NT2/D1 (cell line): Measurements from ENCODE around the gene TPI1.

ENCODE experiments used
- DNase-seq: peaks from one replicate; pipeline ENCODE4 v3.0.0-alpha.2; 2011; ENCODE audit warnings: low read depth, low spot score
- H3K27me3 ChIP-seq: 2 replicates; pipeline ENCODE4 v1.6.0; 2011; ENCODE audit warnings: mild to moderate bottlenecking; ENCODE audit not compliant: insufficient read length, insufficient read depth
- H3K36me3 ChIP-seq: 2 replicates; pipeline ENCODE4 v1.6.1; 2011; ENCODE audit warnings: mild to moderate bottlenecking, low read length, mixed read lengths; ENCODE audit not compliant: insufficient read depth, insufficient read length
- H3K4me1 ChIP-seq: 2 replicates; pipeline ENCODE4 v1.5.1; 2011; ENCODE audit not compliant: insufficient read depth, insufficient read length
- H3K4me3 ChIP-seq: 2 replicates; pipeline ENCODE4 v1.5.1; 2011; ENCODE audit warnings: low read depth; ENCODE audit not compliant: insufficient read length
- H3K9ac ChIP-seq: 2 replicates; pipeline ENCODE4 v1.6.0; 2011; ENCODE audit warnings: low read depth; ENCODE audit not compliant: insufficient read length
- H3K9me3 ChIP-seq: 2 replicates; pipeline ENCODE4 v1.5.1; 2011; ENCODE audit warnings: mild to moderate bottlenecking, low read length; ENCODE audit not compliant: insufficient read depth
- SUZ12 ChIP-seq: IDR thresholded peaks from 2 replicates; pipeline ENCODE4 v1.6.1; 2011; ENCODE audit not compliant: insufficient read length, insufficient read depth; ENCODE audit errors: extremely low read depth
- YY1 ChIP-seq: IDR thresholded peaks from 2 replicates; pipeline ENCODE4 v1.6.1; 2011; ENCODE audit not compliant: insufficient read length, insufficient read depth
- ZNF274 ChIP-seq: IDR thresholded peaks from 2 replicates; pipeline ENCODE4 v1.6.1; 2011; ENCODE audit warnings: mild to moderate bottlenecking, low read depth, low read length

Gene TPI1

DNA sequence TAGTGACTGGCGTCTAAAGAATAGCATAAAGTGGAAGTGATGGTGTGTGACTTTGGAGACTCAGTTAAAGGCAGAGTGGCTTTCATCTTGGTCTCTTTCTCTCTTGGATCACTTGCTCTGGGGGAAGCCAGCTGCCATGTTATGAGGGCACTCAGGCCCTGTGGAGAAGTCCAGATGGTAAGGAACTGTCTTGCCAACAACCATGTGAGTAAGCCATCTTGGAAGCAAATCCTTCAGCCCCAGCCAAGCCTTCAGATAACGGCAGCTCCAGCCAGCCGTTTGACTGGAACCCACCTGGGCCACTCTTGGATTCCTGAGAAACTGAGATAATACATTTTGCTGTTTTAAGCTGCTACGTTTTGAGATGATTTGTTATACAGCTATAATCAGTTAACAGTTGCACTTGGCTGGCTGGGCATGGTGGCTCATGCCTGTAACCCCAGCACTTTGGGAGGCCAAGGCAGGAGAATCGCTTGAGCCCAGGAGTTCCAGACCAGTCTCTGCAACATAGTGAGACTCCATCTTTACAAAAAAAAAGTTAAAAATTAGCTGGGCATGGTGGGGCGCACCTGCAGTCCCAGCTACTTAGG, 29.6 kb downstream of the TPI1 start:
- no peak overlapping the region for H3K4me3 ChIP-seq
- no peak for DNase-seq
- no peaks in the 10 kb centered on the region for H3K36me3 ChIP-seq
- H3K9me3 ChIP-seq: no peaks in the 10 kb centered on the region
- H3K9ac ChIP-seq: no peak overlapping the region
- H3K4me1 ChIP-seq: no peaks in the 10 kb centered on the region
- no peak for TF ChIP-seq ZNF274
- TF ChIP-seq YY1: no peak
- no peak for TF ChIP-seq SUZ12
- no peaks in the 10 kb centered on the region for H3K27me3 ChIP-seq

- no peaks in the 10 kb centered on the region for H3K36me3 ChIP-seq
- no peak for DNase-seq
- H3K4me1 ChIP-seq: peaks cover 5% of the 10 kb centered on the region
- no peak overlapping the region for H3K9ac ChIP-seq
- no peak for TF ChIP-seq SUZ12
- no peak for TF ChIP-seq ZNF274
- TF ChIP-seq YY1: no peak
- H3K9me3 ChIP-seq: no peaks in the 10 kb centered on the region
- H3K4me3 ChIP-seq: no peak overlapping the region
- H3K27me3 ChIP-seq: no peaks in the 10 kb centered on the region
Measured at GRCh38 chr12:6899427-6899826, 32.1 kb downstream of the TPI1 start.

DNA sequence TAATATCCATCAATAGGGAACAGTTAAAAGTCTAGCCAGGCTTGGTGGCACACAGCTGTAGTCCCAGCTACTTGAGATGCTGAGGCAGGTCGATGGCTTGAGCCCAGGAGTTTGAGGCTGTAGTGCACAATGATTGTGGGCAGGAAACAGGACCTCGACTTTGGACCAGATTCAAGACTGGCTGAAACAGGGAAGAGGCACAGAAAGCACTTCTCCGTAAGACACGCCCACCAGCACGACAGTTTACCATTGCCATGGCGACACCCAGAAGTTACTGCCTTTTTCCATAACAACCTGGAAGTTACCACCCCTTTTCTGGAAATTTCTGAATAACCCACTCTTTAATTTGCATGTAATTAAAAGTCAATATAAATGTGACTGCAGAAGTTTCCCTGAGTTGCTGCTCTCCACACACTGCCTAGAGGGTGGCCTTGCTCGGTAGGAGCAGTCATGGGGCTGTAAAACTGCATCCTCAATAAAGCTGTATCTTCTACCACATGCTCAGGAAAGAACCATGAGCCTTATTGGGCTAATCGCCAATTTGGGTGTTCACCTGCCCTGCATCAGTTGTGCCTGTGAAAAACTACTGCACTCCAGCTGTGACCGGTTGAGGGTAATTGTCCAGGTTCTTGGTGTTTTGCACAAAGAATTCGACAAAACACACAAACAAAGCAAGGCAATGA, 32.6 kb downstream of the TPI1 start:
- TF ChIP-seq SUZ12 (no peak), ZNF274 (no peak), YY1 (no peak)
- no peaks in the 10 kb centered on the region for H3K36me3 ChIP-seq
- H3K9me3 ChIP-seq: no peaks in the 10 kb centered on the region
- H3K4me3 ChIP-seq: no peak overlapping the region
- H3K4me1 ChIP-seq: peaks cover 5% of the 10 kb centered on the region
- no peak for DNase-seq
- H3K9ac ChIP-seq: no peak overlapping the region
- H3K27me3 ChIP-seq: no peaks in the 10 kb centered on the region

DNA sequence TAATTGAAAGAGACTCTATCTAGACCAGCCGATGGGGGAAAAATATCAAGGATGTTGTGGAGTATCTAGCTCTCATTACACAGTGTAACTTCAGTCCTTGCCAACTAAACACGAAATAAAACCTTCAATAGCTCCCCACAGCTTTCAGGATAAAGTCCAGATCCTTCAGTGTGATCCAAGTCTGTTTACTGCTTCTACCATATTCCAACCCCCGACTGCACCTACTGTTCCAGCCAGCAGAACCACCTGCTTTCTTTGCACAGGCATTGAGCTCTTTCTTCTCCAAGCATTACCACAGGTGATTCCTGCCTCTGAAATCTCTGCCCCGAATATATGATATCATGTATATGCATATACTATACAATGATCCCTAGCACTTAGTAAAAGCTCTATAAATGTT, 35.1 kb downstream of the TPI1 start:
- H3K4me1 ChIP-seq: peaks cover 10% of the 10 kb centered on the region
- TF ChIP-seq YY1: no peak
- no peak for TF ChIP-seq SUZ12
- TF ChIP-seq ZNF274: no peak
- no peak overlapping the region for H3K4me3 ChIP-seq
- H3K9me3 ChIP-seq: no peaks in the 10 kb centered on the region
- DNase-seq: no peak
- H3K36me3 ChIP-seq: peaks cover 5% of the 10 kb centered on the region
- H3K27me3 ChIP-seq: peaks cover 14% of the 10 kb centered on the region
- no peak overlapping the region for H3K9ac ChIP-seq

- H3K4me1 ChIP-seq: peaks cover 10% of the 10 kb centered on the region
Measured at GRCh38 chr12:6903722-6904121, 36.4 kb downstream of the TPI1 start.

DNA sequence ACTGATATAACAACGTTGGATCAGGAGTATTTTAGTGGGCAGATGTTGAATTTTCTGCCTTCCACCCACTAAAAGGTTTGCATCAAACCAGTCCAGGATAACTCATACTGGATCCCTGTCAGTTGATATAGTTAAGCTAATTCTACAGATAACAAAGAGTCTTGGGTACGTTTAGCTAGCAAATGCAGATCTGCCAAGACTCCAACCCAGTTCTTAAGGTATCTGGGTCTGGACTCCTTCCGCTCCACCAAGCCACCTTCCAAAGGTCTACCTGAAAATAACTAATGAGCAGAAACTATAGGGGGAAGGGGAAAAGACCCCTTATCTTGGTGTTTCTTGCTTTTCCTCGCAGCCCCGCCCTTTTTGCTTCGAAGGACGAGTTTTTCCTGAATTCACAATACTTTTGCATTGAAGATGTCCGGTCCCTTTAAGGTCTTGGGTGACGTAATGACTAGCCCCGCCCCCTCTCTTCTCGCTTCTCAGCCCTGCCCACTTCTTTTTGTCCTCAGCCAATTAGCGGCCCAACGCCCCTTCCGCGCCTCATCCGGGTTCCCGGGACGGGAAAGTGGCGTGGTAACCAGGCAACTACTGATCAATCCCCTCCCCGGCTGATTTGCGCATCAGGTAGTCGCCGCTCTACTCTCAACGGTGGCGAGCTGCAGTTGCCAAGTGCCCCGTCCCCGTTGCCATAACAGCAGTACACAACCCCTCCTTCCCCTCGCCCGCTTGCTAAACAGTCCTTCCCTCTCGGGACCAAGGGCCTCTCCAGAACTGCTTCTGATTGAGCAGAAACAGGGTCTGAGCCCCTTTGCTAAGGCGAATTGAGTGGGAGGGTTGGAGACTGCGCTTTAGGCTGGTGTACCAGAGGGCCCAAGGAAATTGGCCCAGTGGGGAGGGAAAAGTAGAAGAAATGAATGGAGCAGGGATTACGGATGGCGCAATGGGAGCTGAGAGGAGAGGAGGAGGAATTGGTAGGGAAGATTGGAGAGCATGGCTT, 37.2 kb downstream of the TPI1 start, which contains the start of gene LRRC23:
LRRC23 (plus strand) TSS at position 543 of the 997 bp plus-strand sequence. CDS start 812 bp downstream, outside the sequence.
- H3K4me1 ChIP-seq: peaks cover 10% of the 10 kb centered on the region
- peaks cover 5% of the 10 kb centered on the region for H3K36me3 ChIP-seq
- TF ChIP-seq YY1: no peak
- no peak for TF ChIP-seq SUZ12
- no peak for TF ChIP-seq ZNF274
- peak within 1 kb of the TSS; percentile 84 for H3K9ac ChIP-seq
- H3K9me3 ChIP-seq: no peaks in the 10 kb centered on the region
- H3K27me3 ChIP-seq: peaks cover 14% of the 10 kb centered on the region
- H3K4me3 ChIP-seq: peak within 1 kb of the TSS; percentile 62
- DNase-seq: peak; percentile 100

More at GRCh38 chr12:6903722-6904121, 36.4 kb downstream of the TPI1 start:
- Histone ChIP-seq H3K4me3 (no peak overlapping the region), H3K9me3 (no peaks in the 10 kb centered on the region), H3K36me3 (peaks cover 5% of the 10 kb centered on the region), H3K9ac (no peak overlapping the region), H3K27me3 (peaks cover 14% of the 10 kb centered on the region)
- DNase-seq: no peak
- no peak for TF ChIP-seq YY1
- TF ChIP-seq SUZ12: no peak
- TF ChIP-seq ZNF274: no peak
